Stimulated activated effector memory CD8-positive, alpha-beta T cell treated with anti-CD3 and anti-CD28 coated beads, Interleukin-12 subunit alpha, Interleukin-12 subunit beta, amount 100 ng/mL, for 72 hours (primary cell): Measurements from ENCODE around the gene MOB2.
A peak's percentile ranks its signal among the peaks of the same experiment; 100 is the strongest.

Source experiments
- ATAC-seq: fragments of 150-1000 bp; cut with Tn5 transposase; 2 replicates; pipeline ENCODE4 v1.10.0; 2021
- DNase-seq, 2 donors: peaks; one replicate each; pipeline ENCODE4 v3.0.0; 2021 to 2022; ENCODE audit warnings: low spot score in 2 of 2
- H3K27ac Mint-ChIP-seq: one replicate; pipeline ENCODE4 v1.8.0; 2022; ENCODE audit warnings: mild to moderate bottlenecking, mixed read lengths
- H3K36me3 Mint-ChIP-seq: one replicate; pipeline ENCODE4 v1.8.0; 2022; ENCODE audit warnings: mild to moderate bottlenecking, mixed read lengths
- H3K4me1 Mint-ChIP-seq: one replicate; pipeline ENCODE4 v1.8.0; 2022; ENCODE audit warnings: mixed read lengths
- H3K4me3 Mint-ChIP-seq: one replicate; pipeline ENCODE4 v1.8.0; 2022; ENCODE audit warnings: mild to moderate bottlenecking, mixed read lengths
- H3K9me3 Mint-ChIP-seq: one replicate; pipeline ENCODE4 v1.8.0; 2022; ENCODE audit warnings: mixed read lengths

MOB2 gene

GRCh38 chr11:1466784-1467183, 19.8 kb downstream of the MOB2 start:
- Mint-ChIP-seq H3K4me3 (no peak overlapping the region), H3K9me3 (no peaks in the 10 kb centered on the region), H3K27ac (peak overlapping the region; percentile 82), H3K4me1 (peaks cover 10% of the 10 kb centered on the region), H3K36me3 (peaks cover 11% of the 10 kb centered on the region)
- DNase-seq: no peak
- no peak for ATAC-seq

GRCh38 chr11:1463056-1463455, 23.5 kb downstream of the MOB2 start:
- H3K36me3 Mint-ChIP-seq: peaks cover 11% of the 10 kb centered on the region
- ATAC-seq (no peak), DNase-seq (no peak)
- H3K9me3 Mint-ChIP-seq: no peaks in the 10 kb centered on the region
- H3K4me1 Mint-ChIP-seq: peaks cover 10% of the 10 kb centered on the region
- no peak overlapping the region for H3K27ac Mint-ChIP-seq
- H3K4me3 Mint-ChIP-seq: no peak overlapping the region

- Mint-ChIP-seq H3K27ac (no peak overlapping the region), H3K9me3 (no peaks in the 10 kb centered on the region), H3K36me3 (peaks cover 11% of the 10 kb centered on the region), H3K4me1 (peaks cover 10% of the 10 kb centered on the region), H3K4me3 (no peak overlapping the region)
- DNase-seq (no peak), ATAC-seq (no peak)
Observed at GRCh38 chr11:1462698-1462975, 23.9 kb downstream of the MOB2 start.

- no peak for DNase-seq
- ATAC-seq: no peak
- Mint-ChIP-seq H3K9me3 (no peaks in the 10 kb centered on the region), H3K4me3 (no peak overlapping the region), H3K27ac (no peak overlapping the region), H3K36me3 (peaks cover 6% of the 10 kb centered on the region), H3K4me1 (peaks cover 5% of the 10 kb centered on the region)
Observed at GRCh38 chr11:1461826-1462697, 24.5 kb downstream of the MOB2 start.

GRCh38 chr11:1460986-1461825, 25.4 kb downstream of the MOB2 start:
- no peaks in the 10 kb centered on the region for H3K9me3 Mint-ChIP-seq
- no peak overlapping the region for H3K27ac Mint-ChIP-seq
- no peaks in the 10 kb centered on the region for H3K36me3 Mint-ChIP-seq
- H3K4me1 Mint-ChIP-seq: no peaks in the 10 kb centered on the region
- H3K4me3 Mint-ChIP-seq: no peak overlapping the region
- ATAC-seq: no peak
- no peak for DNase-seq

GRCh38 chr11:1460396-1460985, 26.1 kb downstream of the MOB2 start:
- Mint-ChIP-seq H3K9me3 (no peaks in the 10 kb centered on the region), H3K36me3 (no peaks in the 10 kb centered on the region), H3K4me1 (no peaks in the 10 kb centered on the region), H3K27ac (no peak overlapping the region), H3K4me3 (no peak overlapping the region)
- DNase-seq (no peak), ATAC-seq (no peak)

GRCh38 chr11:1459764-1460395, 26.7 kb downstream of the MOB2 start:
- Mint-ChIP-seq H3K4me1 (no peaks in the 10 kb centered on the region), H3K4me3 (no peak overlapping the region), H3K9me3 (no peaks in the 10 kb centered on the region), H3K27ac (no peak overlapping the region), H3K36me3 (no peaks in the 10 kb centered on the region)
- ATAC-seq: no peak
- no peak for DNase-seq

GRCh38 chr11:1459219-1459575, 27.4 kb downstream of the MOB2 start:
- no peak for DNase-seq
- Mint-ChIP-seq H3K36me3 (no peaks in the 10 kb centered on the region), H3K4me3 (no peak overlapping the region), H3K27ac (no peak overlapping the region), H3K9me3 (no peaks in the 10 kb centered on the region), H3K4me1 (no peaks in the 10 kb centered on the region)
- ATAC-seq: no peak

GRCh38 chr11:1458340-1459218, 28.0 kb downstream of the MOB2 start:
- no peaks in the 10 kb centered on the region for H3K36me3 Mint-ChIP-seq
- no peak overlapping the region for H3K4me3 Mint-ChIP-seq
- no peaks in the 10 kb centered on the region for H3K9me3 Mint-ChIP-seq
- no peak for ATAC-seq
- no peak for DNase-seq
- H3K4me1 Mint-ChIP-seq: no peaks in the 10 kb centered on the region
- no peak overlapping the region for H3K27ac Mint-ChIP-seq

- no peaks in the 10 kb centered on the region for H3K9me3 Mint-ChIP-seq
- no peak overlapping the region for H3K27ac Mint-ChIP-seq
- H3K4me3 Mint-ChIP-seq: no peak overlapping the region
- H3K4me1 Mint-ChIP-seq: no peaks in the 10 kb centered on the region
- DNase-seq: no peak
- no peaks in the 10 kb centered on the region for H3K36me3 Mint-ChIP-seq
- ATAC-seq: no peak
Observed at GRCh38 chr11:1457856-1458255, 28.7 kb downstream of the MOB2 start.

- no peak overlapping the region for H3K27ac Mint-ChIP-seq
- DNase-seq: no peak
- H3K36me3 Mint-ChIP-seq: no peaks in the 10 kb centered on the region
- no peaks in the 10 kb centered on the region for H3K9me3 Mint-ChIP-seq
- ATAC-seq: no peak
- H3K4me3 Mint-ChIP-seq: no peak overlapping the region
- no peaks in the 10 kb centered on the region for H3K4me1 Mint-ChIP-seq
Observed at GRCh38 chr11:1457326-1457680, 29.3 kb downstream of the MOB2 start.

- H3K4me3 Mint-ChIP-seq: no peak overlapping the region
- H3K9me3 Mint-ChIP-seq: no peaks in the 10 kb centered on the region
Observed at GRCh38 chr11:1456596-1457325, 29.8 kb downstream of the MOB2 start.

GRCh38 chr11:1456176-1456575, 30.4 kb downstream of the MOB2 start:
- Mint-ChIP-seq H3K4me1 (no peaks in the 10 kb centered on the region), H3K9me3 (no peaks in the 10 kb centered on the region), H3K4me3 (no peak overlapping the region), H3K27ac (peak overlapping the region; percentile 34), H3K36me3 (peaks cover 5% of the 10 kb centered on the region)
- DNase-seq (no peak), ATAC-seq (no peak)

More at GRCh38 chr11:1456596-1457325, 29.8 kb downstream of the MOB2 start:
- ATAC-seq (no peak), DNase-seq (no peak)
- Mint-ChIP-seq H3K36me3 (peaks cover 4% of the 10 kb centered on the region), H3K4me1 (no peaks in the 10 kb centered on the region), H3K27ac (no peak overlapping the region)

- Mint-ChIP-seq H3K4me1 (no peaks in the 10 kb centered on the region), H3K36me3 (peaks cover 5% of the 10 kb centered on the region), H3K27ac (peak overlapping the region; percentile 34), H3K9me3 (no peaks in the 10 kb centered on the region), H3K4me3 (no peak overlapping the region)
- no peak for ATAC-seq
- DNase-seq: no peak
Observed at GRCh38 chr11:1455763-1456060, 30.9 kb downstream of the MOB2 start.
